Muscle of back (tissue), 11 donors: ENCODE results near the gene COL23A1. TPM values are rescaled to one million over a fixed set of nuclear protein-coding genes. Genes with fewer than 3 reads are reported as not detected.

Experiments
- DNase-seq, 3 donors: peaks; one replicate each; pipeline versions ENCODE4 v3.0.0 to v3.0.0-alpha.2; 2013
- polyA plus RNA-seq, 10 donors: library from polyadenylated mRNA; unstranded; fragments of 120-200 nt; gene quantifications; one replicate each; pipeline ENCODE4 v1.2.1, GENCODE V29; 2013; ENCODE audit not compliant: insufficient read length in 10 of 10

The COL23A1 gene
- polyA plus RNA-seq, 10 donors: 0.67 to 13.2 (median 4.5) TPM

GRCh38 chr5:178557416-178557815 is 32.8 kb downstream of the COL23A1 start:
- DNase-seq: no peak

DNA sequence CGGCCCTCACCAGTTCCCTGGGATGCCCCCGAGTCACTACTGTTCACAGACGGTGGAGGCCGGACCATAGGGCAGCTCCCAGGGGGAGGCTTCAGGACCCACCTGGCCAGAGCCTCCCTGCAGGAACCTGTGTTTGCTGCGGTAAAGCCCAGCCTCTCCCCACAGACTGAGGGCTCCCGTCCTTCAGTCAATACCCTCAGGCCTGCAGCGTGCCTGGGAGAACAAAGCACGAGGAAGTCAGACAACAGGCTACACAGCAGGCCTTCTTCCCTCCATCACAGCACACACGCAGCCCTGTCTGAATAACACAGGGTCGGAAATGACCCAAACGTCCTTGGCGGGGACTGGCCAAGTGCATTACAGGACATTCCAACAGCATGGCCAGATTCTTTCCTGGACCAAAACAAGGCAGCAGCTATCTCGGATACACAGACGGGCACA is 34.4 kb downstream of the COL23A1 start:
- no peak for DNase-seq

DNA sequence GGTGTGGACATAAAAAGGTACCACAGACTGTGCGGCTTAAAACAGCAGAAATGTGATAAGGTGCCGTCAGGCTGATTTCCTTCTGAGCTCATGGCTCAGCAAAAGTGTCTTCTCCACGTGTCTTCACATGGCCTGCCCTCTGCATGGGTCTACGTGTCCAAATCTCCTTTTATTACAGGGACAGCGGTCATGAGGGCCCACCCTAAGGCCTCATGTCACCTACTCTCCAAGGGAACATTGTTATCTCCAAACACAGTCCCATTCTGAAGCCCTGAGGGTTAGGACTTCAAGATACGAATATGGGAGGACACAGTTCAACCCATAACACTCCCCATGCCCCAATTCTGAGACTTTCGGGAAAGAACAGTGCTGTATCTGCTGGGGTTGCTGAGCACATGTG is 35.2 kb downstream of the COL23A1 start:
- no peak for DNase-seq

DNA sequence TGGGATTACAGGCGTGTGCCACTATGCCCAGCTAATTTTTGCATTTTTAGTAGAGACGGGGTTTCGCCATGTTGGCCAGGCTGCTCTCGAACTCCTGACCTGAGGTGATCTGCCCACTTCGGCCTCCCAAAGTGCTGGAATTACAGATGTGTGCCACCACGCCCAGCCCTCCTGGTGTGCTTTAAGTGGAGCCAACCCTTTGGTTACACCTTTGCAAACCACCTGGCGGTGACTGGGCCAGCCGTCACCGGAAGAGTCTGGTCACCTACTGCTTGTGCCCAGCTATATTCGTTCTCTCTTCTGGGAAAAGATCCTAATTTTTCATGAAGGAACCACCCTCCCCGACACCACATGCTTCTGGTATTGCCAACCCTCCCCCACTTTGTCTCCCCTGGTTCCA is 35.9 kb downstream of the COL23A1 start:
- DNase-seq: no peak

DNA sequence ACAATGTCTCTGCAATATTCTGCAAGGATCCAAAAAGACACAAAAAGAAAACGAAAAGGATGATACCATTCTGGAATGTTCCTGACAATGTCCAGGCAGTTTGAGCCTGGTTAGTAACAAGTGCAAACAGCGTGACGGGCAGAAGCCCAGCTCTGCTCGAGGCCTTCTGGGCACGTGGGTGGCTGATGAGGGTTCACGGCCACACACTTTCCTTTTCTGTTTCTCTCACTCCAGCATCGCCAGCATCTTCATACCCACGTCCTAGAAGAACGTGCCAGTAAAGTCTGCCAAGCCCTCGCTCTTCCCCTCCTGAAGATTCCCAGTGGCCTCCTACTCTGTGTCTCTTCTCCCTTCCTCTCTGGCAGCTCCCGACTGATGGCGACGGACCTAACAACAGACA is 36.7 kb downstream of the COL23A1 start:
- no peak for DNase-seq

DNA sequence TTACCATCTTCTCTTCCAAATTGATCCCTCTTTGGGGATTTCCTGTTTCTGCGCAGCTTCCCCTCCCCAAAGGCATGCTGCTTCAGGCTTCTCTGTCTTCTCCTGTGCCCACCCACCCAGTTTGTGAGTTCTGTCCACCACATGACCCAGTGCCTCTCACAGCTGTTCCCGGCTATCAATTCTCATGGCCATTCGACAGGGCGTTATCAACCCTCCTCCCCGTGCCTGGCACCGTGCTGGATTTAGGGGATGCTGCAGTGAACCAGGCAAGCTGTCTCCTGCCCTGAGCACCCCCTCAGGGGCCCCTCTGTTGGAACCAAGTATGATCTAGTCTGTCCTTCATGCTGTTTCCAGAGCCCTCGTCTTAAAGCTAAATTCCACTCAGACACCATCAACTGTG is 38.7 kb downstream of the COL23A1 start:
- DNase-seq: no peak

- DNase-seq: peak in 1 of 3 donors; percentile 26
Observed at GRCh38 chr5:178551059-178551458, 39.1 kb downstream of the COL23A1 start.

GRCh38 chr5:178548746-178549145 is 41.4 kb downstream of the COL23A1 start:
- no peak for DNase-seq

GRCh38 chr5:178547753-178548415 is 42.3 kb downstream of the COL23A1 start:
- no peak for DNase-seq

GRCh38 chr5:178547052-178547666 is 43.0 kb downstream of the COL23A1 start:
- no peak for DNase-seq

DNA sequence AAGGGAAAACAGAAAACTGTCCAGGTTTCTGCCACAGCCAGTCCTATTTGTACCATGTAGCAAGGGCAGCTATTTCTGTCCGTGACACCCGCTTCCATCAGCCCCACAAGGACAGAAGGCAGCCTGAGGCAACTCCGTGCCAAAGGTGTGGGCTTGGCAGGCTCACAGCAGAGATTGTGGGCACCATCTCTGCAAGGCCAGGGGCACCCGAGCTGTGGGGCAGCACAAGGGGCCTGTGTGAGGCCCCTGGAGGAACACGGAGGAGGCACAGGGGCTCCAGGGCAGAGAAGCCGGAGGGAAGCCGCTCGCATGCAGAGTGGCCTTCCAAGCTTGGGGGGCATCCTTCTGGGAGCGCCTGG is 43.5 kb downstream of the COL23A1 start:
- DNase-seq: no peak

DNA sequence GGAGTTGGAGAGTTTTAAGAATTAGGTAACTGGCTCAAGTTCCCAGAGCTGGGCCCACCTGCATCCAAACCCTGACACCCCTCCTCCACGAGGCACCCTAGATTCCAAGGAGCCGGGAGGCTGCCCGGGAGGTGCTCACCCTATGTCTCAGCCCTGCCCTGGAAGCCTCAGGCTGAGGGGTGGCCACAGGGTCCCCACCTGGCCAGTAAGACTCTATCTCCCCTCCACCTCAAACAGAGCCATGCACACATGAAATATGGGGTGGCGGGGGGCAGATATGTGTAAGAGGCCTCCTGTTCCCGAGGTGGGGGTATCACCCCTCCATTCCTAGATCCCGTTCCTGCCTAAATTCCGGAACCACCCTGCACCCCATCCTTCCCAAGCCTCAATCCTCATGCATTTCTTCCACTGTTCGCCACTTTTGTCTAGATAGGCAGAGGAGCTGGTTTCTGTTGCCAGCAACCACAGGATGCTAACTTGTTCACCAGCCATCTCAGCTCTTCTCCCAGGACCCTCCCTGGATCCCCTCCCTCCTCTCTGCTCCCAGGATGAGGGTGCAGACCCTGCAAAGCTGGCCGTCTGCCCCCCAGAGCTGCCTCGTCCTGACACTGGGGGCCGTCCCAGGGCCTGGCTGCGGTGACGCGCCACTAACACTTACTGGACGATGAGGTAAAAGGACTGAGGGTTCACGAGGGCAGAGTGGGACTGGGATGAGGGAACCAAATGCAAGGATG is 44.1 kb downstream of the COL23A1 start:
- no peak for DNase-seq

DNA sequence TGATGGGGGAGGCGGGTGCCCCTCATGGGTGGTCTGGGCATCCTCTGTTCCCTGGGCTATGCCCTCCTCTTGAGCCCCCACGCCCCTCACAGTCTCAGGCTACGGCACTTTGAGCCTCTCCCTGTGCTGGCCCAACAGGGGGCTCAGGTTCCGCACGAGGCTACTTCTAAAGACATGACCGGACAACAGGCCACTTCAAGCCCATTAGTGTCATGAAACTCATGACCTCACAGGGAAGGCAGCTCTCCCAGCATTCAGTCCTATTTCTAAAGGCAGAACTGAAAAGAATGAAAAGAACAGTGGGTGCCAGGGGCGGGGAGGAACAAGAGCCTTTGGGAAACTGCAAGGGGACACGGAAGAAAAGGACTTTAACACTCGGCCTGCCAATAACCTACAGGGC is 45.0 kb downstream of the COL23A1 start:
- no peak for DNase-seq

DNA sequence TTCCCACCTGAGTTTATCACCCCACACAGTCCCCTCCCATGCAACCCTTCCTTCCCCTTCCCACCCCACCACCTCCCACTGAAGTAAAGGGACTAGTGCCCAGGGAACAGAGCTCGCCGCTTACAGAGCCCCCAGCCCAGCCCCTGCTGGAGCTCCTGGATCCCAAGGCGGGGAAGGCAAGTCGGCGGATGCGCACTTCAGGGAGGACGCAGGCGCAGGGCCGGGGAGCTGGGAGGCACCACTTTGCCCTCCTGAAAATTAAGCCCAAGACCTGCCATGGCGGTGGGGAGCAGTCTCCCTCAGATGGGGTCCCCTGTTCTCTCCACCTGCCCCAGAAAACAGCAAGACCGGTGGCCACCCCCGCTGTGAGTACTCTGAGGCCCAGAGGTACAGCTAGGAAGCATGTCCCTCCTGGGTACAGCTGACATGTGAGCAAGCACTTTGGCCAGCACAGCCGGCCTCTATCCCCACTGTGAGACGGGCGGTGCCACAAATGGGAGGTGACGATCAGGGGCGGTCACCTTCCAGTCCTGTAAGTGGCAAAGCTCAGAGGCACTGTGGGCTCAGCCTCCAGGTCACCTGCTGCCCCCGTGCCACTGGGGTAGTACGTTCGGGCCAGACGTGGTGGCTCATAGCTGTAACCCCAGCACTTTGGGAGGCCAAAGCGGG is 45.9 kb downstream of the COL23A1 start:
- no peak for DNase-seq

GRCh38 chr5:178542455-178542854 is 47.7 kb downstream of the COL23A1 start:
- peak in 2 of 3 donors; percentile 60 to 73 for DNase-seq

DNA sequence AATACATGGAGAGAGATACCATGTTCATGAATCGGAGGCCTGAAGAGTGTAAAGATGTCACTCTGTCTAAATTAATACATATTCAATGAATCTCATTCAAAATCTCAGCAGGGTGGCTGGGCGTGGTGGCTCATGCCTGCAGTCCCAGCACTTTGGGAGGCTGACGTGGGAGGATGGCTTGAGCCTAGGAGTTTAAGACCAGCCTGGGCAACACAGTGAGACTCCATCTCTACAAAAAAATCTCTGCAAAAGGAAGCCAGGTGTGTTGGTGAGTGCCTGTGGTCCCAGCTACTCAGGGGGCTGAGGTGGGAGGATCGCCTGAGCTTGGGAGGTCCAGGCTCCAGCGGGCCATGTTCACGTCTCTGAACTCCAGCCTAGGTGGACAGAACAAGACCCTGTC is 49.7 kb downstream of the COL23A1 start:
- DNase-seq: no peak

GRCh38 chr5:178538741-178539229 is 51.4 kb downstream of the COL23A1 start:
- DNase-seq: no peak

DNA sequence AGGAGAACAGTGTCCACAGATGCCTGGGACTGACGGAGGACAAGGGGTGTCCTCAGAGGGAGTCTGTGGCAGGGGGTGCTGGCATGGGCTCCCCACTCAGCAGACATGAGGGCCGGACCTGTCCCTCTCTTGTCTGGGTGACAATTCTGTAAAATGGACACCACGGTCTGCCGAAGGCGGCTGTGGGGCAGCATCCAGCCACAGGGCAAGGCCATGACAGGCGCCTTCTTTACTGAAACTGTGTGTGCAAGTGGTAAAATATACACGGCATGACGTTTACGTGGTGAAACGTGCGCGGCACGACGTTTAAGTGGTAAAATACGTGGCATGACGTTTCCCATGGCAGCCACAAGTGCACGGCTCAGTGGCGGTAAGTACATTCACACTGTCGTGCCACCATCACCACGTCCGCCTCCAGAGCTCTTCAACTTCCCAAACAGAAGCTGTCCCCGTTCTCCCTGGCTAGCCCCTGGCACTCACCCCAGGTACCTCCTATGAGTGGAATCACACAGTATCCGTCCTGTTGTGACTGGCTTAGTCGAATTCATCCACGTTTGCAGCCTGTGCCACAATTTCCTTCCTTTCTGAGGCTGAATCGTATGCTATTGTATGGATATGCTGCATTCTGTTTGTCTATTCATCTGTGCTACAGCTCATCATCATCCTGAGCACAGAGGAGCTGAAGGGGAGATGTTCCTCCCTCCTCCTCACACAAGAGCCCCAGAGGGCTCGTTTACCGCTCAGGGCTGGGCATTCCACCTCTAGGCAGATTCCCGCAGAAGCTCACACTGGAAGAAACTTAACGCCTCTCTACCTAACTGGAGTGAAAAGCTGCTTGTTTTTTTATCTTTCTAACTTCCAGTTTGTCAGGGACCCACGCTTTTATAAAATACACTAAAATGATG is 52.5 kb downstream of the COL23A1 start:
- no peak for DNase-seq

DNA sequence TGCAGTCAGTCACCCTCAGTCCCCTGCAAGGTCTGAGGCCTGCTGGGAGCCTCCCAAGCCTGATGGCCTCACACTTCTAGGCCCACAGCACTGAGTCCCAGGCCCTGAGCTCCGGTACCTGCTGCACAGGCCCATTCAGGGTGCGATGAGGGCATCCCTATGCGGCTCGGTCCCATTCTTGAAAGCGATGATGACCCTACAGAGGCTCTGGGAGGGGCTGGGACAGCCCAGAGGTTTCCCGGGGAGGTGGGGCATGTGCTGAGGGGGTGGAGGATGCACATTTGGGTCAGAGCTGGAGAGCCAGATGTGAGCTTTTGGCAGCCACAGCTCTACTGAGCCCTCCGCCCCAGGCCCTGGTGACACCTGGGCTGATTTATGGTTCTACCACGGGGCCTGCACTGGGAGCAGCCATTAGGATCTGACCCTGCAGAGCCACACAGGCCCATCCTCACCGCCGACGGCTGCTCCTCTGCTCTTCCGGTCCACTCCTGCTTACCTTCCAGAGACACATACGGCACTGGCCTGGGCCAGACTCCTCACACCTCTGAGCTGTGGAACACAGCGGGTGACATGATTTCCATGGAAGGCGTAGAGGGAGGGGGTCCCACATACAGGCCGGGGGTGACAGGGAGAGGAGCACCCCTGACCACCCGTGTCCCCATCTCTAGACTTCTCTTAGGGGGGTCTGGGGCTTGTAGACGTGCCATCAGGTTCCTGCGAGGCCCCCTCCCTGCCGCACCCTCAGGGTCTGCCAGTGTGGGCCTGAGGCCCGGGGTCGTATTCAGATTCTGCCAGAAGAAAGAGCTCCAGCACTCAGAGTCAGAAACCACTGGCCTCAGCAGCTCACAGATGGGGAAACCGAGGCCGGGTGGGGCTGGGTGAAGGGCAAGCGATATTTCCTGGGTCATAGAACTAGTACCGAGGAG is 53.4 kb downstream of the COL23A1 start:
- no peak for DNase-seq
